GM23248 (cell line): ENCODE results near the gene TTC23L. TPM values are rescaled to one million over a fixed set of nuclear protein-coding genes. Genes with fewer than 3 reads are reported as not detected.
"Not testable (repeated sequence)": the region's sequence is repeated elsewhere in the genome, so short reads cannot be mapped to it uniquely, and the experiment has no call there.

ENCODE experiments used
- DNase-seq: peaks from one replicate; pipeline ENCODE4 v3.0.0-alpha.2; 2015
- H2AFZ ChIP-seq: fragments of 200-600 bp; sonication (generic); 2 replicates; pipeline ENCODE4 v1.6.1; 2016; ENCODE audit warnings: antibody characterized with exemption
- H3F3A ChIP-seq: fragments of 200-600 bp; sonication (generic); 2 replicates; pipeline ENCODE4 v1.6.1; 2016; ENCODE audit warnings: mild to moderate bottlenecking, antibody characterized with exemption, mixed run types; ENCODE audit not compliant: insufficient read depth
- H3K27ac ChIP-seq: fragments of 200-600 bp; sonication (generic); 2 replicates; pipeline ENCODE4 v1.5.1; 2016; ENCODE audit warnings: mild to moderate bottlenecking
- H3K27me3 ChIP-seq: fragments of 200-600 bp; sonication (generic); replicated peaks from 2 replicates; pipeline ENCODE4 v1.6.1; 2016; ENCODE audit warnings: mild to moderate bottlenecking; ENCODE audit not compliant: insufficient read depth
- H3K36me3 ChIP-seq: fragments of 200-600 bp; sonication (generic); 2 replicates; pipeline ENCODE4 v1.6.1; 2016; ENCODE audit warnings: low read depth, mild to moderate bottlenecking
- H3K4me1 ChIP-seq: fragments of 200-600 bp; sonication (generic); 2 replicates; pipeline ENCODE4 v1.6.1; 2016; ENCODE audit warnings: mild to moderate bottlenecking; ENCODE audit not compliant: insufficient read depth
- H3K4me2 ChIP-seq: fragments of 200-600 bp; sonication (generic); one replicate; pipeline ENCODE4 v1.6.1; 2016; ENCODE audit warnings: mild to moderate bottlenecking; ENCODE audit not compliant: unreplicated experiment
- H3K4me3 ChIP-seq: fragments of 200-600 bp; sonication (generic); 2 replicates; pipeline ENCODE4 v1.5.1; 2016; ENCODE audit warnings: mild to moderate bottlenecking
- H3K79me2 ChIP-seq: fragments of 200-600 bp; sonication (generic); 2 replicates; pipeline ENCODE4 v1.6.1; 2016; ENCODE audit warnings: mild to moderate bottlenecking; ENCODE audit not compliant: insufficient read depth
- H3K9ac ChIP-seq: fragments of 200-600 bp; sonication (generic); 2 replicates; pipeline ENCODE4 v1.6.1; 2016; ENCODE audit warnings: mild to moderate bottlenecking
- H3K9me2 ChIP-seq: fragments of 200-600 bp; sonication (generic); 2 replicates; pipeline ENCODE4 v1.6.1; 2016; ENCODE audit warnings: mixed run types, mild to moderate bottlenecking, moderate library complexity; ENCODE audit not compliant: insufficient read depth
- H3K9me3 ChIP-seq: fragments of 200-600 bp; sonication (generic); one replicate; pipeline ENCODE4 v1.6.1; 2017; ENCODE audit warnings: low read depth
- H4K20me1 ChIP-seq: fragments of 200-600 bp; sonication (generic); 2 replicates; pipeline ENCODE4 v1.6.0; 2016; ENCODE audit not compliant: insufficient read depth
- EZH2 ChIP-seq: fragments of 200-600 bp; sonication (generic); IDR thresholded peaks from 2 replicates; pipeline ENCODE4 v1.6.1; 2018; ENCODE audit warnings: antibody characterized with exemption, mild to moderate bottlenecking; ENCODE audit not compliant: insufficient read depth, poor library complexity, severe bottlenecking
- EZH2phosphoT487 ChIP-seq: fragments of 200-600 bp; sonication (generic); IDR thresholded peaks from 2 replicates; pipeline ENCODE4 v1.6.1; 2018; ENCODE audit warnings: antibody characterized with exemption, moderate library complexity, mild to moderate bottlenecking, low read depth; ENCODE audit not compliant: insufficient read depth
- WGBS, 2 experiments: methylation state at CpG; one replicate each; pipeline ENCODE4 v1.1.6; 2015 to 2017; ENCODE audit warnings: low lambda C conversion rate in 2 of 2, low coverage in 1 of 2; ENCODE audit errors: missing lambda C conversion rate in 2 of 2; 5-methylcytosine and 5-hydroxymethylcytosine counted together
- in situ Hi-C: fragments of 300-500 bp; cut with MboI; formaldehyde crosslinking; loops from 2 replicates; pipeline ENCODE4 v1.15.0; 2020
- polyA plus RNA-seq: library from polyadenylated mRNA; unstranded; fragments of >200 nt; fragmentation: Nextera tagmentation; extraction: Ambion mirVana; gene quantifications from 2 replicates; pipeline ENCODE4 v1.2.1, GENCODE V29; 2016
- total RNA-seq: library from RNA; depleted of rRNA; stranded (reverse); fragments of >200 nt; shearing (Covaris generic); gene quantifications from 2 replicates; pipeline ENCODE4 v1.2.3, GENCODE V29; 2014

TTC23L gene
- total and polyA plus RNA-seq, 2 experiments from 2014 or later: under 0.01 TPM; not detected in 1

- Histone ChIP-seq H4K20me1 (no peaks in the 10 kb centered on the region), H3K9me2 (no peaks in the 10 kb centered on the region), H3K9ac (peak overlapping the region; percentile 90), H3K4me1 (peaks cover 39% of the 10 kb centered on the region), H2AFZ (peak overlapping the region; percentile 93), H3K9me3 (no peaks in the 10 kb centered on the region), H3K27me3 (no peaks in the 10 kb centered on the region), H3K79me2 (peaks cover 94% of the 10 kb centered on the region), H3K27ac (peak overlapping the region; percentile 63), H3F3A (peaks cover 29% of the 10 kb centered on the region), H3K4me3 (peak overlapping the region; percentile 93), H3K4me2 (peak overlapping the region; percentile 95), H3K36me3 (peaks cover 28% of the 10 kb centered on the region)
- TF ChIP-seq EZH2phosphoT487: no peak
- no peak for TF ChIP-seq EZH2
- peak; percentile 50 for DNase-seq
- in situ Hi-C loops: no loop called here
- 0 to 1% methylated on average over 20 of the region's 20 CpGs for WGBS, 2 experiments
Observed at GRCh38 chr5:34915856-34916192, 76.9 kb downstream of the TTC23L start.

- Histone ChIP-seq H3K4me2 (peak overlapping the region; percentile 95), H2AFZ (peak overlapping the region; percentile 93), H3K79me2 (peaks cover 94% of the 10 kb centered on the region), H3K9ac (peak overlapping the region; percentile 90), H3K4me3 (peak overlapping the region; percentile 93), H3K4me1 (peaks cover 39% of the 10 kb centered on the region), H3K27ac (0 out of 2 replicates have a peak overlapping the region, but pooled peaks have one; percentile 63), H3K27me3 (no peaks in the 10 kb centered on the region), H3K36me3 (peaks cover 28% of the 10 kb centered on the region), H3K9me2 (no peaks in the 10 kb centered on the region), H3F3A (peaks cover 36% of the 10 kb centered on the region), H4K20me1 (no peaks in the 10 kb centered on the region), H3K9me3 (no peaks in the 10 kb centered on the region)
- TF ChIP-seq EZH2phosphoT487: no peak
- no peak for TF ChIP-seq EZH2
- WGBS, 2 experiments: 22 to 35% methylated on average over 6 of the region's 6 CpGs
- peak; percentile 13 for DNase-seq
- in situ Hi-C loops: no loop called here
Observed at GRCh38 chr5:34916518-34916917, 77.6 kb downstream of the TTC23L start.

GRCh38 chr5:34918025-34918424 is 79.1 kb downstream of the TTC23L start:
- Histone ChIP-seq H3K4me1 (peaks cover 31% of the 10 kb centered on the region), H3K27ac (no peak overlapping the region), H3K4me3 (no peak overlapping the region), H3K36me3 (peaks cover 35% of the 10 kb centered on the region), H3K79me2 (peaks cover 94% of the 10 kb centered on the region), H3K9ac (no peak overlapping the region), H3K9me3 (no peaks in the 10 kb centered on the region), H2AFZ (no peak overlapping the region), H4K20me1 (no peaks in the 10 kb centered on the region), H3K27me3 (no peaks in the 10 kb centered on the region), H3F3A (peaks cover 44% of the 10 kb centered on the region), H3K9me2 (no peaks in the 10 kb centered on the region), H3K4me2 (peak overlapping the region; percentile 95)
- no peak for DNase-seq
- 65 to 67% methylated on average over 4 of the region's 4 CpGs for WGBS, 2 experiments
- TF ChIP-seq EZH2phosphoT487: no peak
- TF ChIP-seq EZH2: no peak
- in situ Hi-C loops: no loop called here

GRCh38 chr5:34919077-34919476 is 80.1 kb downstream of the TTC23L start:
- Histone ChIP-seq H3F3A (peaks cover 44% of the 10 kb centered on the region), H3K9ac (no peak overlapping the region), H3K27me3 (no peaks in the 10 kb centered on the region), H3K4me2 (no peak overlapping the region), H3K4me1 (peaks cover 31% of the 10 kb centered on the region), H2AFZ (no peak overlapping the region), H3K9me2 (no peaks in the 10 kb centered on the region), H3K36me3 (peaks cover 41% of the 10 kb centered on the region), H3K9me3 (no peaks in the 10 kb centered on the region), H4K20me1 (no peaks in the 10 kb centered on the region), H3K79me2 (peaks cover 83% of the 10 kb centered on the region), H3K4me3 (no peak overlapping the region), H3K27ac (no peak overlapping the region)
- DNase-seq: peak; percentile 30
- WGBS, 2 experiments: 69 to 79% methylated on average over 4 of the region's 4 CpGs
- TF ChIP-seq EZH2phosphoT487: no peak
- no peak for TF ChIP-seq EZH2
- in situ Hi-C loops: no loop called here

GRCh38 chr5:34923256-34923655 is 84.3 kb downstream of the TTC23L start:
- Histone ChIP-seq H3F3A (peaks cover 59% of the 10 kb centered on the region), H3K27ac (peak overlapping the region; percentile 46), H3K4me1 (peaks cover 18% of the 10 kb centered on the region), H3K36me3 (peaks cover 67% of the 10 kb centered on the region), H3K79me2 (peaks cover 76% of the 10 kb centered on the region), H3K4me2 (peak overlapping the region; percentile 49)
- 93 to 99% methylated on average over 9 of the region's 9 CpGs for WGBS, 2 experiments
- H3K9me3 ChIP-seq, H3K27me3 ChIP-seq, DNase-seq, in situ Hi-C loops, H3K9ac ChIP-seq, H3K9me2 ChIP-seq, H2AFZ ChIP-seq, H4K20me1 ChIP-seq, H3K4me3 ChIP-seq: not testable (repeated sequence)
